Endodermal cell (in vitro differentiated cells): ENCODE measurements around the gene PPP2CA. TPM values are rescaled to one million over a fixed set of nuclear protein-coding genes. Genes with fewer than 3 reads are reported as not detected.

Experiments used
- DNase-seq: peaks from one replicate; pipeline ENCODE4 v3.0.0-alpha.2; 2017
- H3K27ac ChIP-seq: 2 replicates; pipeline ENCODE4 v1.5.1; 2013; ENCODE audit warnings: mild to moderate bottlenecking, low read depth, low read length, moderate library complexity
- H3K27me3 ChIP-seq: 2 replicates; pipeline ENCODE4 v1.6.1; 2013; ENCODE audit warnings: mild to moderate bottlenecking, low read length, moderate library complexity; ENCODE audit not compliant: insufficient read depth, control insufficient read depth, poor library complexity, severe bottlenecking
- H3K36me3 ChIP-seq: 2 replicates; pipeline ENCODE4 v1.7.0; 2013; ENCODE audit warnings: mild to moderate bottlenecking, low read length, moderate library complexity; ENCODE audit not compliant: control insufficient read depth, insufficient read depth
- H3K4me1 ChIP-seq: one replicate; pipeline ENCODE4 v1.7.0; 2013; ENCODE audit warnings: low read length; ENCODE audit not compliant: control insufficient read depth, insufficient read depth
- H3K4me3 ChIP-seq: 2 replicates; pipeline ENCODE4 v1.5.1; 2013; ENCODE audit warnings: mild to moderate bottlenecking, low read length, moderate library complexity
- H3K9ac ChIP-seq: 2 replicates; pipeline ENCODE4 v1.6.1; 2013; ENCODE audit warnings: mild to moderate bottlenecking, low read length, moderate library complexity; ENCODE audit not compliant: poor library complexity, severe bottlenecking; ENCODE audit errors: extremely low read depth
- H3K9me3 ChIP-seq: 2 replicates; pipeline ENCODE4 v1.6.1; 2013; ENCODE audit warnings: mild to moderate bottlenecking, low read length, moderate library complexity; ENCODE audit not compliant: control insufficient read depth
- H3K27ac Mint-ChIP-seq: 2 replicates; pipeline ENCODE4 v1.8.0; 2020; ENCODE audit warnings: mixed read lengths
- H3K27me3 Mint-ChIP-seq: 2 replicates; pipeline ENCODE4 v1.8.0; 2021; ENCODE audit warnings: mild to moderate bottlenecking, mixed read lengths; ENCODE audit not compliant: insufficient read depth
- H3K36me3 Mint-ChIP-seq: 2 replicates; pipeline ENCODE4 v1.8.0; 2020; ENCODE audit warnings: low read depth, mixed read lengths
- H3K4me1 Mint-ChIP-seq: 2 replicates; pipeline ENCODE4 v1.8.0; 2020; ENCODE audit warnings: mixed read lengths
- H3K4me3 Mint-ChIP-seq: 2 replicates; pipeline ENCODE4 v1.8.0; 2020; ENCODE audit warnings: mild to moderate bottlenecking, moderate library complexity, mixed read lengths
- H3K9me3 Mint-ChIP-seq: 2 replicates; pipeline ENCODE4 v1.8.0; 2020; ENCODE audit warnings: mild to moderate bottlenecking, mixed read lengths
- WGBS, 2 experiments: methylation state at CpG; one replicate each; pipeline versions ENCODE4 v1.1.5 to v1.1.7; 2013; ENCODE audit warnings: missing lambda C conversion rate in 2 of 2, mixed read lengths in 1 of 2; ENCODE audit not compliant: insufficient coverage in 1 of 2, insufficient read length in 1 of 2; 5-methylcytosine and 5-hydroxymethylcytosine counted together
- total RNA-seq, 2 donors: library from RNA; stranded (reverse); fragmentation: NEBNext Ultra II Directional in 1 of 2; extraction: Animal tissue kit (Norgen Biotek cat#: 25700) in 1 of 2; gene quantifications; 2 replicates in 1 of 2; 3 replicates in 1 of 2; pipeline ENCODE4 v1.2.1, GENCODE V29; 2021
- TF ChIP-seq, protein P1 (sequence below): fragments of 200-600 bp; sonication (generic); conservative IDR thresholded peaks from 2 replicates; pipeline ENCODE4 v1.5.0; 2021; ENCODE audit warnings: antibody characterized with exemption, mild to moderate bottlenecking

PPP2CA gene
- total RNA-seq, 2 donors from 2014 or later, result 174 to 185 TPM

- Mint-ChIP-seq H3K36me3 (peaks cover 84% of the 10 kb centered on the region), H3K4me3 (no peak overlapping the region), H3K9me3 (peaks cover 20% of the 10 kb centered on the region), H3K27me3 (no peaks in the 10 kb centered on the region), H3K4me1 (no peaks in the 10 kb centered on the region), H3K27ac (no peak overlapping the region)
- Histone ChIP-seq H3K36me3 (peaks cover 94% of the 10 kb centered on the region), H3K27me3 (no peaks in the 10 kb centered on the region), H3K9ac (no peak overlapping the region), H3K27ac (no peak overlapping the region), H3K9me3 (peaks cover 27% of the 10 kb centered on the region), H3K4me3 (no peak overlapping the region), H3K4me1 (no peaks in the 10 kb centered on the region)
- TF ChIP-seq, protein P1, sequence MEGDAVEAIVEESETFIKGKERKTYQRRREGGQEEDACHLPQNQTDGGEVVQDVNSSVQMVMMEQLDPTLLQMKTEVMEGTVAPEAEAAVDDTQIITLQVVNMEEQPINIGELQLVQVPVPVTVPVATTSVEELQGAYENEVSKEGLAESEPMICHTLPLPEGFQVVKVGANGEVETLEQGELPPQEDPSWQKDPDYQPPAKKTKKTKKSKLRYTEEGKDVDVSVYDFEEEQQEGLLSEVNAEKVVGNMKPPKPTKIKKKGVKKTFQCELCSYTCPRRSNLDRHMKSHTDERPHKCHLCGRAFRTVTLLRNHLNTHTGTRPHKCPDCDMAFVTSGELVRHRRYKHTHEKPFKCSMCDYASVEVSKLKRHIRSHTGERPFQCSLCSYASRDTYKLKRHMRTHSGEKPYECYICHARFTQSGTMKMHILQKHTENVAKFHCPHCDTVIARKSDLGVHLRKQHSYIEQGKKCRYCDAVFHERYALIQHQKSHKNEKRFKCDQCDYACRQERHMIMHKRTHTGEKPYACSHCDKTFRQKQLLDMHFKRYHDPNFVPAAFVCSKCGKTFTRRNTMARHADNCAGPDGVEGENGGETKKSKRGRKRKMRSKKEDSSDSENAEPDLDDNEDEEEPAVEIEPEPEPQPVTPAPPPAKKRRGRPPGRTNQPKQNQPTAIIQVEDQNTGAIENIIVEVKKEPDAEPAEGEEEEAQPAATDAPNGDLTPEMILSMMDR, result no peak
- WGBS, 2 experiments, result 95 to 100% methylated on average over 2 to 5 of the region's 5 CpGs
- no peak for DNase-seq
Measured at GRCh38 chr5:134162592-134162991, 63.3 kb downstream of the PPP2CA start.

DNA sequence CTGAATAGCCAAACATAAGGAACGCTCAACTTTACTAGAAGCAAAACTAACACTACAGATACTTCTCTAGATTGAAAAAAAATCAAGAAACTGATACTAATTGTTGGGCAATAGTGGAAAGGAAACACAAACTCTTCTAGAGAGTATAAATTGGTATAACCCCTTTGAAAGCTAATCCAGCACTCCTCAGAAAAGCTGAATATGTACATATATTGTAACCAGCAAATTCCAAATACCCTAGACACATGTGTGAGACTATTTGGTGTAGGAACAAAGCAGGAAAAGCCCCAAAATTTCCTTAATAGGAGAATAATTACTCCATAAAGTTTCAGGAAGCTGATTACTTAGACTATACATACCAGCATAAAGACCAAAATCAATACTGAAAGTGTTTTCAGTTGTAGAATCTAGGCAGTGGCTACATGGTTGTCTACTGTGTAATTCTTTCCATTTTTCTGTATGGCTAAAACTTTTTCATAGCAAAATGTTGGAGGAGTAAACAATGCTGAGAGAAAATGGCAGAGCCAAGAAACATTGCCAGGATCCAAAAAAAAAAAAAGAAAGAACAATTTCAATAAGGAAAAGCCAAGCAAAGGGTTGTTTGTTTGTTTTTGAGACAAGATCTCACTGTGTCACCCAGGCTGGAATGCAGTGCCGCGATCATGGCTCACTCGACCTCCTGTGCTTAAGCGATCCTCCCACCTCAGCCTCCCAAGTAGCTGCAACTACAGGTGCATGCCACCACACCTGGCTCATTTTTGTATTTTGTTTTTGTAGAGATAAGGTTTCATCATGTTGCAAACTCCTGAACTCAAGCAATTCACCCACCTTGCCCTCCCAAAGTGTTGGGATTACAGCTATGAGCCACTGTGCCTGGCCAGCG, 64.1 kb downstream of the PPP2CA start:
- Histone ChIP-seq H3K9ac (no peak overlapping the region), H3K27ac (no peak overlapping the region), H3K9me3 (peaks cover 27% of the 10 kb centered on the region), H3K27me3 (no peaks in the 10 kb centered on the region), H3K36me3 (peaks cover 93% of the 10 kb centered on the region), H3K4me3 (no peak overlapping the region), H3K4me1 (no peaks in the 10 kb centered on the region)
- TF ChIP-seq, protein P1, result no peak
- no peak for DNase-seq
- no peak overlapping the region for H3K27ac Mint-ChIP-seq
- no peaks in the 10 kb centered on the region for H3K4me1 Mint-ChIP-seq
- H3K4me3 Mint-ChIP-seq, result no peak overlapping the region
- 89 to 98% methylated on average over 5 of the region's 6 CpGs for whole genome bisulfite sequencing, 2 experiments
- H3K36me3 Mint-ChIP-seq, result peaks cover 80% of the 10 kb centered on the region
- H3K9me3 Mint-ChIP-seq, result peaks cover 20% of the 10 kb centered on the region
- no peaks in the 10 kb centered on the region for H3K27me3 Mint-ChIP-seq

DNA sequence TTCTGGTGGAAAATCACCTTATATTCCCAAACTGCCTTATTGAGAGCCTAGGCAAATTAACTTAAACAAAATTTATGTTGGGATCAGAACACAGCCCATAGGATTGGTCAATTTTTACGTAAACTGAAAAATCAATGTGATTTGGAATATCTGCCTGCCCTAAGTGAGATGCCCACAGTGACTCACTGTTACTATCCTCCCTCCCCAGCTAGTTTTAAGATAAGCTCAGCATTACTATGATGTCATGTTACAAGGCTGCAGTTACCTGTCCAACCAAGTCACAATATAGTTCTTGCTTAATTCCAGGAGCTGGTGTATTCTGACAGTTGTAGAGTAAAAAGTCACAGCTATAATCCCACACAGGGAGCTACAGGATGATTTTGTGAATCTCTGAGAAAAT, 72.2 kb downstream of the PPP2CA start:
- Mint-ChIP-seq H3K27me3 (no peaks in the 10 kb centered on the region), H3K4me1 (peaks cover 16% of the 10 kb centered on the region), H3K9me3 (no peaks in the 10 kb centered on the region), H3K27ac (no peak overlapping the region), H3K36me3 (peaks cover 80% of the 10 kb centered on the region), H3K4me3 (no peak overlapping the region)
- Histone ChIP-seq H3K4me1 (peaks cover 3% of the 10 kb centered on the region), H3K27ac (no peak overlapping the region), H3K9me3 (no peaks in the 10 kb centered on the region), H3K36me3 (peaks cover 92% of the 10 kb centered on the region), H3K9ac (no peak overlapping the region), H3K4me3 (no peak overlapping the region), H3K27me3 (no peaks in the 10 kb centered on the region)
- WGBS, 2 experiments, result 97 to 100% methylated on average over 1 of the region's 1 CpG
- DNase-seq, result no peak
- TF ChIP-seq, protein P1, result no peak
